Stimulated activated CD4-positive, alpha-beta T cell treated with anti-CD3 and anti-CD28 coated beads, Interleukin-4, amount 100 ng/mL, for 48 hours (primary cell): ENCODE measurements around the gene RET.
"Not testable (repeated sequence)": the region's sequence is repeated elsewhere in the genome, so short reads cannot be mapped to it uniquely, and the experiment has no call there.

Experiments
- DNase-seq, 2 donors: peaks; one replicate each; pipeline ENCODE4 v3.0.0-alpha.2; 2020; ENCODE audit warnings: low read depth in 2 of 2

Gene RET

GRCh38 chr10:43078175-43078985, 1.5 kb downstream of the RET start:
- DNase-seq, result no peak

GRCh38 chr10:43078986-43079273, 2.1 kb downstream of the RET start:
- DNase-seq, result peak in 1 of 2 donors; percentile 30

- DNase-seq, result no peak
Observed at GRCh38 chr10:43079856-43080255, 3.0 kb downstream of the RET start.

- no peak for DNase-seq
Observed at GRCh38 chr10:43082087-43082486, 5.2 kb downstream of the RET start.

GRCh38 chr10:43082746-43083145, 5.9 kb downstream of the RET start:
- DNase-seq, result no peak

GRCh38 chr10:43083764-43084163, 6.9 kb downstream of the RET start:
- DNase-seq, result no peak

- no peak for DNase-seq
Observed at GRCh38 chr10:43084812-43085211, 7.9 kb downstream of the RET start.

GRCh38 chr10:43086321-43086942, 9.6 kb downstream of the RET start:
- DNase-seq, result no peak

- DNase-seq, result no peak
Observed at GRCh38 chr10:43089519-43089918, 12.7 kb downstream of the RET start.

- DNase-seq, result no peak
Observed at GRCh38 chr10:43090188-43090587, 13.3 kb downstream of the RET start.

GRCh38 chr10:43090664-43091063, 13.8 kb downstream of the RET start:
- no peak for DNase-seq

GRCh38 chr10:43091846-43092245, 15.0 kb downstream of the RET start:
- DNase-seq, result no peak

GRCh38 chr10:43093423-43094076, 16.7 kb downstream of the RET start:
- DNase-seq, result no peak

- DNase-seq, result no peak
Observed at GRCh38 chr10:43094085-43094484, 17.2 kb downstream of the RET start.

GRCh38 chr10:43099339-43099738, 22.5 kb downstream of the RET start:
- DNase-seq, result not testable (repeated sequence)

- DNase-seq, result no peak
Observed at GRCh38 chr10:43099928-43100327, 23.1 kb downstream of the RET start.

- no peak for DNase-seq
Observed at GRCh38 chr10:43100366-43100765, 23.5 kb downstream of the RET start.

GRCh38 chr10:43102063-43102828, 25.4 kb downstream of the RET start:
- no peak for DNase-seq

GRCh38 chr10:43105102-43105955, 28.5 kb downstream of the RET start:
- DNase-seq, result peak; percentile 68 to 78

GRCh38 chr10:43105956-43106229, 29.0 kb downstream of the RET start:
- DNase-seq, result no peak

GRCh38 chr10:43106256-43107091, 29.6 kb downstream of the RET start:
- DNase-seq, result no peak
